Esophagus muscularis mucosa (tissue), 4 donors: ENCODE measurements around the gene RUNX1.

ENCODE experiments used
- CTCF ChIP-seq, 3 experiments: fragments of 200-600 bp in 2 of 3; fragments of 450-650 bp in 1 of 3; sonication (generic) in 2 of 3; IDR thresholded peaks; one replicate each; pipeline ENCODE4 v1.5.1; 2017 to 2019; ENCODE audit warnings: antibody characterized with exemption in 3 of 3, mild to moderate bottlenecking in 2 of 3, moderate library complexity in 1 of 3
- EP300 ChIP-seq: sonication (generic); formaldehyde crosslinking; IDR thresholded peaks from one replicate; pipeline ENCODE4 v1.6.1; 2017; ENCODE audit warnings: antibody characterized with exemption
- POLR2A ChIP-seq: fragments of 450-650 bp; IDR thresholded peaks from one replicate; pipeline ENCODE4 v1.6.1; 2017; ENCODE audit warnings: antibody characterized with exemption, moderate library complexity, mild to moderate bottlenecking, low read depth
- POLR2AphosphoS5 ChIP-seq, 2 donors: sonication (generic); formaldehyde crosslinking; IDR thresholded peaks; one replicate each; pipeline ENCODE4 v1.6.1; 2017; ENCODE audit warnings: antibody characterized with exemption in 2 of 2

GRCh38 chr21:35071347-35071746 lies 22.2 kb upstream of the RUNX1 start:
- TF ChIP-seq CTCF (IDR thresholded peaks at IDR 0.05) (no peak), POLR2AphosphoS5 (IDR thresholded peaks at IDR 0.05) (no peak), POLR2A (no peak), EP300 (no peak)
